HepG2 (cell line): ENCODE data around the gene NCR3LG1. TPM values are rescaled to one million over a fixed set of nuclear protein-coding genes. Genes with fewer than 3 reads are reported as not detected.

Experiments used
- ARID5B ChIP-seq: IDR thresholded peaks from 2 replicates; pipeline ENCODE4 v1.4.0; 2020; ENCODE audit warnings: mild to moderate bottlenecking, missing genetic modification reagents
- BATF2 ChIP-seq: sonication (generic); formaldehyde crosslinking; IDR thresholded peaks from 2 replicates; pipeline ENCODE4 v1.8.0; 2022; ENCODE audit warnings: mild to moderate bottlenecking, missing genetic modification reagents, moderate library complexity
- CREB1 ChIP-seq, 2 experiments: fragments of 450-650 bp in 1 of 2; IDR thresholded peaks; 2 replicates each; pipeline ENCODE4 v1.6.1; 2016 to 2017; ENCODE audit warnings: control low read depth in 1 of 2, mild to moderate bottlenecking in 1 of 2, missing compliant biosample characterization in 1 of 2, missing genetic modification characterization in 1 of 2
- ISX ChIP-seq: sonication (generic); formaldehyde crosslinking; conservative IDR thresholded peaks from 2 replicates; pipeline ENCODE4 v1.5.0; 2020; ENCODE audit warnings: missing genetic modification reagents
- RERE ChIP-seq: IDR thresholded peaks from 2 replicates; pipeline ENCODE4 v1.6.1; 2016; ENCODE audit warnings: low read depth, missing genetic modification reagents, missing compliant biosample characterization
- SIN3A ChIP-seq: IDR thresholded peaks from 2 replicates; pipeline ENCODE4 v1.6.1; 2011; ENCODE audit warnings: low read depth, mild to moderate bottlenecking, control low read depth, low read length, borderline replicate concordance
- ZNF225 ChIP-seq: sonication (generic); formaldehyde crosslinking; IDR thresholded peaks from 2 replicates; pipeline ENCODE4 v1.4.0; 2020; ENCODE audit warnings: mild to moderate bottlenecking, missing genetic modification reagents
- ZNF253 ChIP-seq: sonication (generic); formaldehyde crosslinking; IDR thresholded peaks from 2 replicates; pipeline ENCODE4 v1.8.0; 2022; ENCODE audit warnings: mild to moderate bottlenecking, missing genetic modification reagents, borderline replicate concordance
- ZNF264 ChIP-seq: sonication (generic); formaldehyde crosslinking; IDR thresholded peaks from 2 replicates; pipeline ENCODE4 v1.4.0; 2020; ENCODE audit warnings: missing genetic modification reagents
- ZNF550 ChIP-seq: sonication (generic); formaldehyde crosslinking; IDR thresholded peaks from 2 replicates; pipeline ENCODE4 v1.4.0; 2020; ENCODE audit warnings: mild to moderate bottlenecking, missing genetic modification reagents, borderline replicate concordance
- ZNF558 ChIP-seq: sonication (generic); formaldehyde crosslinking; IDR thresholded peaks from 2 replicates; pipeline ENCODE4 v1.9.0; 2022; ENCODE audit warnings: mild to moderate bottlenecking, missing genetic modification reagents, borderline replicate concordance
- polyA plus RNA-seq, 8 experiments: library from polyadenylated mRNA; depleted of rRNA in 3 of 8; stranded (reverse) in 7 of 8; unstranded in 1 of 8; fragments of >200 nt; fragmentation: Illumina TruSeq in 4 of 8; extraction: Trizol in 4 of 8; gene quantifications; 2 replicates each; pipeline versions ENCODE4 v1.2.1 to v1.2.3, GENCODE V29; 2011 to 2016; ENCODE audit warnings: low read depth in 4 of 8, missing spikeins in 1 of 8, mixed read lengths in 1 of 8; ENCODE audit not compliant: insufficient read depth in 1 of 8
- total RNA-seq, 5 experiments: library from RNA; depleted of rRNA; stranded (reverse); fragments of >200 nt; fragmentation: Illumina TruSeq; extraction: Trizol; gene quantifications; 2 replicates each; pipeline ENCODE4 v1.2.3, GENCODE V29; 2016; ENCODE audit warnings: low read depth in 1 of 5
- TF ChIP-seq, protein P1 (sequence below): sonication (generic); formaldehyde crosslinking; IDR thresholded peaks from 2 replicates; pipeline ENCODE4 v1.8.1; 2023; ENCODE audit warnings: mild to moderate bottlenecking, moderate library complexity, missing genetic modification reagents
- TF ChIP-seq, protein P2 (sequence below): sonication (generic); formaldehyde crosslinking; IDR thresholded peaks from 2 replicates; pipeline ENCODE4 v1.5.1; 2020; ENCODE audit warnings: missing genetic modification reagents, mild to moderate bottlenecking, borderline replicate concordance
- TF ChIP-seq, protein P3 (sequence below): IDR thresholded peaks from 2 replicates; pipeline ENCODE4 v1.6.1; 2016; ENCODE audit warnings: missing compliant biosample characterization, missing genetic modification reagents, borderline replicate concordance

Gene NCR3LG1
- total and polyA plus RNA-seq, 2 of the 13 experiments (the other 11 are each of a cell fraction or from before 2014, with no cell fraction given) = 16.1 to 25.1 TPM

GRCh38 chr11:17351510-17352176 is at the start of gene NCR3LG1 (continued):
- TF ChIP-seq ARID5B (peak; percentile 73; the same call in 1 of the 2 replicates), SIN3A (peak; percentile 69; the same call in 1 of the 2 replicates), ISX (peak; percentile 77; the same call in 1 of the 2 replicates), ZNF550 (CRISPR knock-in tag) (peak; percentile 75; the same call in 1 of the 2 replicates), ZNF558 (peak; percentile 65; the same call in 1 of the 2 replicates), RERE (no peak), ZNF225 (0 out of 2 replicates have a peak, but pooled peaks have one; percentile 31), BATF2 (CRISPR knock-in tag) (no peak), ZNF253 (0 out of 2 replicates have a peak, but pooled peaks have one; percentile 75), CREB1 (IDR thresholded peaks at IDR 0.05) (peak; percentile 76), CREB1 (CRISPR knock-in tag; IDR thresholded peaks at IDR 0.05) (peak; percentile 61), ZNF264 (CRISPR knock-in tag) (0 out of 2 replicates have a peak, but pooled peaks have one; percentile 34)
- TF ChIP-seq, protein P1, sequence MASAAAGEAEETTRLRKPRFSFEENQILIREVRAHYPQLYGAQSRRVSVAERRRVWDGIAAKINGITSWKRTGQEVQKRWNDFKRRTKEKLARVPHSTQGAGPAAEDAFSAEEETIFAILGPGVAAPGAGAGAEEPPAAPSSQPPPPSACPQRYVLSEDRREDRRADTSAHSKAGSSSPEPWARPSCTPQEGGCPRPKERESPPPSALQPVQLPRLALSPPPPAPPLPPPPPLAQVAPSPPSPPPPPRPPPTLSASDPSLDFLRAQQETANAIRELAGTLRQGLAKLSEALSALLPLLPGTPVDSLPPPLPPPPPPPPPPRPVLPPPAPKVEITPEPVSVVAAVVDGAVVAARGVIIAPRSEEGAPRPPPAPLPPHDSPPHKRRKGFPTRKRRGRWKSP = no peak
- TF ChIP-seq, protein P2, sequence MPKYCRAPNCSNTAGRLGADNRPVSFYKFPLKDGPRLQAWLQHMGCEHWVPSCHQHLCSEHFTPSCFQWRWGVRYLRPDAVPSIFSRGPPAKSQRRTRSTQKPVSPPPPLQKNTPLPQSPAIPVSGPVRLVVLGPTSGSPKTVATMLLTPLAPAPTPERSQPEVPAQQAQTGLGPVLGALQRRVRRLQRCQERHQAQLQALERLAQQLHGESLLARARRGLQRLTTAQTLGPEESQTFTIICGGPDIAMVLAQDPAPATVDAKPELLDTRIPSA (CRISPR knock-in tag) = no peak
- TF ChIP-seq, protein P3, sequence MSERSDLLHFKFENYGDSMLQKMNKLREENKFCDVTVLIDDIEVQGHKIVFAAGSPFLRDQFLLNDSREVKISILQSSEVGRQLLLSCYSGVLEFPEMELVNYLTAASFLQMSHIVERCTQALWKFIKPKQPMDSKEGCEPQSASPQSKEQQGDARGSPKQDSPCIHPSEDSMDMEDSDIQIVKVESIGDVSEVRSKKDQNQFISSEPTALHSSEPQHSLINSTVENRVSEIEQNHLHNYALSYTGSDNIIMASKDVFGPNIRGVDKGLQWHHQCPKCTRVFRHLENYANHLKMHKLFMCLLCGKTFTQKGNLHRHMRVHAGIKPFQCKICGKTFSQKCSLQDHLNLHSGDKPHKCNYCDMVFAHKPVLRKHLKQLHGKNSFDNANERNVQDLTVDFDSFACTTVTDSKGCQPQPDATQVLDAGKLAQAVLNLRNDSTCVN (CRISPR knock-in tag) = 0 out of 2 replicates have a peak, but pooled peaks have one; percentile 18
